Measurements from ENCODE around the gene FAM120B. TPM values are rescaled to one million over a fixed set of nuclear protein-coding genes. Genes with fewer than 3 reads are reported as not detected.

FAM120B gene
- total RNA-seq, 6 experiments from 2014 or later, result 9.5 to 15.7 (median 13.1) TPM

DNA sequence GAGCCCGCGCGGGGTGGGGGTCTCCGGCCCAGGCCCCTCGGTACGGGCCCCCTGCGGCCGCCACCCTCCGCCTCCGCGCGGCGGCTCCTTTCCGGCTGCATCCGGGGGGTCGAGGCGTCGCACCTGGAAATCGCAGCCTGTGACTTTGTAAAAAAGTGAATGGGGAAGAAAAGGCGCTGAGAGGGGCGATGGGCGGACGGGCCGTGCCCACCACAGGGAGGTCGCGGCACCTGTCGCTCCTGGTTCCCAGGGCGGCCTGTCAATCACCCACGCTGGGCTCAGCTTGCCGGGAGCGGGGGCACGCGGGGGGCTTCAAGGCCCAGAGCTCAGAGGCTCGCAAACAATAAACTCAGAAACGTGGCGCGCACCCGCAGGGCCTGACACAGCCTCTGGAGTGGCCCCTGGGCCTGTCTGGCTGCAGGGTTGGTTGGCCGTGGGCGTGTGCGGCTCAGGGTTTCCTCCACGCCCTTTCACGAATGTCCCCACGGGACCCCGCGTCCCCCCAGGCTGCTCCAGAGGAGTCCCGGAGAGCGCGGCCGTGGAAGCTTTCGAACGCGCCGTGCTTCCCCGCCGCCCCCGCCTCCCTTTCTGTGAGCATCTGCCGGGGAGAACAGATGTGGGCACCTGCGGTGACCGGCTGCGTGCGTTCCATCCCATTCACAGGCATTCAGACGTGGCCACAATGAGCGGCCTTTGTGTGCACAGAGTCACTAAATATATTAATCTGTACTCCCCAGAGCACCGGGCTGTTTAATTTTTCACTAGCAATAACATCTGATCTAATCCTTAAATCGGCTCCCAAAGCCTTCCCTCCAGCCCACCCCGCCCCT, 9.6 kb upstream of the FAM120B start:
- ATAC-seq (no peak), DNase-seq (no peak)
- Histone ChIP-seq H3K4me1 (peaks cover 0 to 14% (median 5%) of the 10 kb centered on the region in 4 donors), H3K36me3 (no peaks in the 10 kb centered on the region), H3K27me3 (peaks cover 0 to 35% of the 10 kb centered on the region in 2 donors), H3K27ac (no peak overlapping the region), H3K9me3 (no peaks in the 10 kb centered on the region), H3K4me3 (no peak overlapping the region)
- 18% methylated on average over 23 of the region's 67 CpGs for WGBS (ENCODE audit: insufficient coverage, low coverage, low lambda C conversion rate, missing lambda C conversion rate)
- intact Hi-C loops (cut with DNase I), result no loop called here
- TF ChIP-seq POLR2A (IDR thresholded peaks at IDR 0.05), result no peak
- TF ChIP-seq, protein P1, sequence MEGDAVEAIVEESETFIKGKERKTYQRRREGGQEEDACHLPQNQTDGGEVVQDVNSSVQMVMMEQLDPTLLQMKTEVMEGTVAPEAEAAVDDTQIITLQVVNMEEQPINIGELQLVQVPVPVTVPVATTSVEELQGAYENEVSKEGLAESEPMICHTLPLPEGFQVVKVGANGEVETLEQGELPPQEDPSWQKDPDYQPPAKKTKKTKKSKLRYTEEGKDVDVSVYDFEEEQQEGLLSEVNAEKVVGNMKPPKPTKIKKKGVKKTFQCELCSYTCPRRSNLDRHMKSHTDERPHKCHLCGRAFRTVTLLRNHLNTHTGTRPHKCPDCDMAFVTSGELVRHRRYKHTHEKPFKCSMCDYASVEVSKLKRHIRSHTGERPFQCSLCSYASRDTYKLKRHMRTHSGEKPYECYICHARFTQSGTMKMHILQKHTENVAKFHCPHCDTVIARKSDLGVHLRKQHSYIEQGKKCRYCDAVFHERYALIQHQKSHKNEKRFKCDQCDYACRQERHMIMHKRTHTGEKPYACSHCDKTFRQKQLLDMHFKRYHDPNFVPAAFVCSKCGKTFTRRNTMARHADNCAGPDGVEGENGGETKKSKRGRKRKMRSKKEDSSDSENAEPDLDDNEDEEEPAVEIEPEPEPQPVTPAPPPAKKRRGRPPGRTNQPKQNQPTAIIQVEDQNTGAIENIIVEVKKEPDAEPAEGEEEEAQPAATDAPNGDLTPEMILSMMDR (IDR thresholded peaks at IDR 0.05), result no peak

DNA sequence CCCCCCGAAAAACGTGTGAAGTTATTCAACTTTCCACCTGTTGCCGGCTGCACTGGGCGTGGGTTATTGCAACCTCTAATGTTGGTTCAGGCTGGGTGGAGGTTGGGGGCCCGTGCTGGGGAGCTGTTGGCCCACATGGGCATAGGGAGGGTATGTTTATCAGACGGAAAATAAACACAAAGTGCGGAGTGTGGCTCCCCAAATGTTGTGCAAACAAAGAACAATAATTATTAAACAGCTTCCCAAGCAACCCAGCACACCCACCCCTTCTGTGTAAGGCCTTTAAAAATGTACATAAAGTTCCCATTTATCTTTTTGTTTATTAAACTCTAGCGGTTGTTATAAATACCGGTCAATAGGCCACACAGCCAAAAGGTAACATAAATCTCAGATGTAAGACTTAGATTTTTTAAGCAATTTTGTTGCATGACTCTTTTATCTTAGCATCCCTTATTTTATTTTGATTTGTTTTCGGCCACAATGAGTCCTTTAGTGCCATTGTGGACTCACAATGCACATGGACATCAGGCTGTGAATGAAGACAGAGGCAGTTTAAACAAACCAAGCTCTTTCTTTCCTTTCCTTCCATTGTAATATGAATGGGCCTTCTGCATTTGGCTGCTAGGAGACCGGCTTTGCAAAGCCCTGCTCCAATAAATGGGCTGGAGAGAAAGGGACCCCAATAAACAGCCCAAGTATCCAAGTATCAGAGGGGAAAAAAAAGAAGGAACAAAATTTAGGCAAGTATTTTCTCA, 8.8 kb upstream of the FAM120B start:
- intact Hi-C loops (cut with DNase I), result no loop called here
- Histone ChIP-seq H3K36me3 (no peaks in the 10 kb centered on the region), H3K9me3 (no peaks in the 10 kb centered on the region), H3K4me1 (peaks cover 0 to 14% (median 5%) of the 10 kb centered on the region in 4 donors), H3K4me3 (no peak overlapping the region), H3K27ac (no peak overlapping the region), H3K27me3 (peaks cover 0 to 35% of the 10 kb centered on the region in 2 donors)
- 44% methylated on average over 10 of the region's 11 CpGs for whole genome bisulfite sequencing (ENCODE audit: insufficient coverage, low coverage, low lambda C conversion rate, missing lambda C conversion rate)
- ATAC-seq (no peak), DNase-seq (no peak)
- TF ChIP-seq POLR2A (IDR thresholded peaks at IDR 0.05), result no peak
- TF ChIP-seq, protein P1 (IDR thresholded peaks at IDR 0.05), result no peak

DNA sequence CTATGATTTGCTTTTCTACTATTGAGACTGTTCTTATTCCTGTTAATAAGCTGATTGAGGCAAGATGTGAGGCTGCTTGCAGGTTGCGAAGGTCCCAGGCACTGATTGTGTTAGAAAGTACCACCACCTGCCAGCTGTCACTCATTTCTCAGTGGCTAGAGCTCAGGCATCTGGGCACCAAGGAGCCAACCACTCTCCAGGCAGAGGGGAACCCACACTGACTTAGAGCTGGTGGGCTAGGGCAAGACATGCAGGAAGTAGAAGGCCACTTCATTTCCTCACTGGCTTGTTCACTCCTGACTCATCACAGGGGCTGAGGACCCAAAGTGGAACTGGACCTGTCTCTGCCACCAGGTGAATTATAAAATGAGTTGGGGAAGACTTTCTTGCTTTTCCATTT, 7.9 kb upstream of the FAM120B start:
- DNase-seq (no peak), ATAC-seq (no peak)
- Histone ChIP-seq H3K27ac (no peak overlapping the region), H3K27me3 (peaks cover 0 to 35% of the 10 kb centered on the region in 2 donors), H3K4me3 (no peak overlapping the region), H3K4me1 (peaks cover 0 to 14% (median 5%) of the 10 kb centered on the region in 4 donors), H3K9me3 (no peaks in the 10 kb centered on the region), H3K36me3 (no peaks in the 10 kb centered on the region)
- 100% methylated on average over 1 of the region's 1 CpG for WGBS (ENCODE audit: insufficient coverage, low coverage, low lambda C conversion rate, missing lambda C conversion rate)
- intact Hi-C loops (cut with DNase I), result no loop called here
- TF ChIP-seq, protein P1 (IDR thresholded peaks at IDR 0.05), result no peak
- TF ChIP-seq POLR2A (IDR thresholded peaks at IDR 0.05), result no peak

DNA sequence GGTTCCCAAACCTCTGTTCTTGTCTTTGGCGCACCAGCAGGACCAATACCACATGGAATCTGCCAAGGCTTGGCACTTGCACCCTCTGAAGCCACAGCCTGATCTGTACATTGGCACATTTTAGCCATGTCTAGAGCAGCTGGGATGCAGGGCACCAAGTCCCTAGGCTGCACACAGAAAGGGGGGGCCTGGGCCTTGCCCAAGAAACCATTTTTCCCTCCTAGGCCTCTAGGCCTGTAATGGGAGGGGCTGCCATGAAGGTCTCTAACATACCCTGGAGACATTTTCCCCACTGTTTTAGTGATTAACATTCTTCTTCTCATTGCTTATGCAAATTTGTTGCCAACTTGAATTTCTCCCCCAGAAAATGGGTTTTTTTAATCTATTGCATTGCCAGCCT, 5.4 kb upstream of the FAM120B start:
- Histone ChIP-seq H3K9me3 (no peaks in the 10 kb centered on the region), H3K4me3 (no peak overlapping the region), H3K27me3 (peaks cover 0 to 14% of the 10 kb centered on the region in 2 donors), H3K36me3 (no peaks in the 10 kb centered on the region), H3K27ac (no peak overlapping the region), H3K4me1 (peaks cover 0 to 2% (median 0%) of the 10 kb centered on the region in 4 donors)
- no peak for DNase-seq
- no peak for TF ChIP-seq POLR2A (IDR thresholded peaks at IDR 0.05)
- TF ChIP-seq, protein P1 (IDR thresholded peaks at IDR 0.05), result no peak
- ATAC-seq, result no peak
- intact Hi-C loops (cut with DNase I), result no loop called here
- WGBS (ENCODE audit: insufficient coverage, low coverage, low lambda C conversion rate, missing lambda C conversion rate), result no CpG with 5 or more reads among the region's 1 CpG
